GM12872 (cell line): ENCODE results near the gene CCDC154.
A peak's percentile ranks its signal among the peaks of the same experiment; 100 is the strongest.

Experiments
- TF ChIP-seq, protein P1 (sequence below): IDR thresholded peaks from 3 replicates; pipeline ENCODE4 v1.5.1; 2011; ENCODE audit warnings: low read depth, mild to moderate bottlenecking, low read length, moderate library complexity; ENCODE audit not compliant: insufficient read depth

The CCDC154 gene

GRCh38 chr16:1413684-1414531 lies 30.4 kb downstream of the CCDC154 start:
- TF ChIP-seq, protein P1, sequence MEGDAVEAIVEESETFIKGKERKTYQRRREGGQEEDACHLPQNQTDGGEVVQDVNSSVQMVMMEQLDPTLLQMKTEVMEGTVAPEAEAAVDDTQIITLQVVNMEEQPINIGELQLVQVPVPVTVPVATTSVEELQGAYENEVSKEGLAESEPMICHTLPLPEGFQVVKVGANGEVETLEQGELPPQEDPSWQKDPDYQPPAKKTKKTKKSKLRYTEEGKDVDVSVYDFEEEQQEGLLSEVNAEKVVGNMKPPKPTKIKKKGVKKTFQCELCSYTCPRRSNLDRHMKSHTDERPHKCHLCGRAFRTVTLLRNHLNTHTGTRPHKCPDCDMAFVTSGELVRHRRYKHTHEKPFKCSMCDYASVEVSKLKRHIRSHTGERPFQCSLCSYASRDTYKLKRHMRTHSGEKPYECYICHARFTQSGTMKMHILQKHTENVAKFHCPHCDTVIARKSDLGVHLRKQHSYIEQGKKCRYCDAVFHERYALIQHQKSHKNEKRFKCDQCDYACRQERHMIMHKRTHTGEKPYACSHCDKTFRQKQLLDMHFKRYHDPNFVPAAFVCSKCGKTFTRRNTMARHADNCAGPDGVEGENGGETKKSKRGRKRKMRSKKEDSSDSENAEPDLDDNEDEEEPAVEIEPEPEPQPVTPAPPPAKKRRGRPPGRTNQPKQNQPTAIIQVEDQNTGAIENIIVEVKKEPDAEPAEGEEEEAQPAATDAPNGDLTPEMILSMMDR: peak; percentile 69

DNA sequence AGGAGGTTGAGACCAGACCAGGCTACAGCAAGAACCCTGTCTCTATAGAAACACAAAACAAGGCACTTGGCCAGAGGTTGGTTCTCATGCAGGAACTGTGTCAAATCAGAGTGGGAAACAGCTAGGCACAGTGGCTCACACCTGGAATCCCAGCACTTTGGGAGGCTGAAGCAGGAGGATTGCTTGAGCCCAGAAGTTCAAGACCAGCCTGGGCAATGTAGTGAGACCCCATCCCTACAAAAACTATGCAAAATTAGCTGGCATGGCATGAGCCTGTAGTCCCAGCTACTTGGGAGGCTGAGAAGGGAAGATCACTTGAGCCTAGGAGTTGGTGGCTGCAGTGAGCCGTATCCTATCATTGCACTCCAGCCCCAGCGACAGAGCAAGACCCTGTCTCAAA lies 31.5 kb downstream of the CCDC154 start:
- TF ChIP-seq, protein P1: no peak

- TF ChIP-seq, protein P1: no peak
Measured at GRCh38 chr16:1408171-1408837, 36.1 kb downstream of the CCDC154 start.

DNA sequence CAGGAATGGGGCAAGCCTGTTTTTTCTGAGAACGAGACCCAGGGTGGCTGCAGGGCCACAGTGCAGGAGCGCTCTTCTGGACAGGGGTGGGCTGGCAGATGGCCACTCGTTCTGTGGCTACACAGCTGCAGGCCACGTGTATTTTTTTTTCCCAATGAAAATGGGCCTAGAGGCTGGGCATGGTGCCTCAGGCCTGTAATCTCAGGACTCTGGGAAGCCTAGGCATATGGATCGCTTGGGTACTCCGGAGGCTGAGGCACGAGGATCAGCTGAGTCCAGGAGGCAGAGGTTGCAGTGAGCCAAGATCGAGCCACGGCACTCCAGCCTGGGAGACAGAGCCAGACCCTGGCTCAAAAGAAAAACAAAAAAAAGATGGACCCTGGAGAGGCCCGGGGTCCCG lies 36.6 kb downstream of the CCDC154 start:
- TF ChIP-seq, protein P1: no peak

GRCh38 chr16:1403733-1404132 lies 40.6 kb downstream of the CCDC154 start:
- TF ChIP-seq, protein P1: no peak

DNA sequence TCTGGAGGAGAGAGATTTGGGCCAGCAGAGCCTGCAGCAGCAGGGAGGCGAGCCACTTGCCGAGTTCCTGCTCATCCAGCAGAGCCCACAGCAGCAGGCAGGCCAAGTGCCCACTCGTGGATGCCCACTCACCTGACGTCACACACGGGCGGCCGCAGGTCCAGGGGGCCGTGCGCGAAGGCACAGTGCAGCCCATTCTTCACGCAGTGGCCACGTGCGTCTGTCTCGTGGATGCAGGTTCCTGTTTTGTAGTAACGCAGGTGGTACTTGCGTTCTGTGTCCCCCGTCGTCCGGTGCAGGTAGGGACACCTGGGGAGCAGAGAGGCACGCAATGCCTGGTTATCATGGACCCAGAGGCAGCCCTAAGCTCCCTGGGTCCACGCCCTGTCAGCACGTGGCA lies 41.3 kb downstream of the CCDC154 start:
- TF ChIP-seq, protein P1: no peak

- TF ChIP-seq, protein P1: no peak
Measured at GRCh38 chr16:1401758-1402154, 42.6 kb downstream of the CCDC154 start.
